OCI-M1 (cell line): ENCODE results near the gene CDC42EP4.
A peak's percentile ranks its signal among the peaks of the same experiment; 100 is the strongest.
"Not testable (repeated sequence)": the region's sequence is repeated elsewhere in the genome, so short reads cannot be mapped to it uniquely, and the experiment has no call there.

Experiments used
- DNase-seq: peaks from one replicate; lab custom pipeline; 2025; lab: John Stamatoyannopoulos, UW

CDC42EP4 gene

GRCh38 chr17:73342541-73343167, 30.9 kb upstream of the CDC42EP4 start:
- no peak for DNase-seq

- DNase-seq: peak; percentile 53
Observed at GRCh38 chr17:73342050-73342522, 30.3 kb upstream of the CDC42EP4 start.

GRCh38 chr17:73341350-73342049, 29.7 kb upstream of the CDC42EP4 start:
- DNase-seq: no peak

GRCh38 chr17:73340093-73340596, 28.3 kb upstream of the CDC42EP4 start:
- DNase-seq: peak; percentile 53

- no peak for DNase-seq
Observed at GRCh38 chr17:73338566-73339197, 26.9 kb upstream of the CDC42EP4 start.

GRCh38 chr17:73338050-73338521, 26.3 kb upstream of the CDC42EP4 start:
- DNase-seq: no peak

- no peak for DNase-seq
Observed at GRCh38 chr17:73337330-73337710, 25.5 kb upstream of the CDC42EP4 start.

- no peak for DNase-seq
Observed at GRCh38 chr17:73336408-73337329, 24.9 kb upstream of the CDC42EP4 start.

- DNase-seq: no peak
Observed at GRCh38 chr17:73335591-73336407, 24.0 kb upstream of the CDC42EP4 start.

- no peak for DNase-seq
Observed at GRCh38 chr17:73334771-73335513, 23.1 kb upstream of the CDC42EP4 start.

GRCh38 chr17:73333445-73333844, 21.6 kb upstream of the CDC42EP4 start:
- not testable (repeated sequence) for DNase-seq

- no peak for DNase-seq
Observed at GRCh38 chr17:73331060-73331459, 19.3 kb upstream of the CDC42EP4 start.

- DNase-seq: no peak
Observed at GRCh38 chr17:73327676-73328075, 15.9 kb upstream of the CDC42EP4 start.

GRCh38 chr17:73325527-73325842, 13.7 kb upstream of the CDC42EP4 start:
- peak; percentile 68 for DNase-seq

- DNase-seq: no peak
Observed at GRCh38 chr17:73324711-73325526, 13.1 kb upstream of the CDC42EP4 start.

GRCh38 chr17:73324160-73324475, 12.3 kb upstream of the CDC42EP4 start:
- no peak for DNase-seq

- peak; percentile 15 for DNase-seq
Observed at GRCh38 chr17:73323409-73324159, 11.8 kb upstream of the CDC42EP4 start.

GRCh38 chr17:73320601-73321264, 8.9 kb upstream of the CDC42EP4 start:
- DNase-seq: no peak
